ENCODE data around the gene SGF29. TPM values are rescaled to one million over a fixed set of nuclear protein-coding genes. Genes with fewer than 3 reads are reported as not detected.
"Not testable (repeated sequence)": the region's sequence is repeated elsewhere in the genome, so short reads cannot be mapped to it uniquely, and the experiment has no call there.

SGF29 gene
- total RNA-seq, 1 experiment from 2014 or later: 4.7 TPM

- H3K4me3 ChIP-seq, H3K27me3 ChIP-seq, DNase-seq, H3K36me3 ChIP-seq, H3K9me3 ChIP-seq: not testable (repeated sequence)
These were observed 86.2 kb downstream of the SGF29 start for GRCh38 chr16:28639959-28640358.

Other genes with a start within 250 kb of the SGF29 start
- not detected in 2 replicates for gene NPIPB6, start 190.4 kb upstream of the SGF29 start, total RNA-seq (2014; rRNA removed; shearing (Covaris generic); ENCODE audit: low replicate concordance)
- 243 and 291 TPM in 2 replicates for gene EIF3CL, start 150.1 kb upstream of the SGF29 start, total RNA-seq (2014; rRNA removed; shearing (Covaris generic); ENCODE audit: low replicate concordance)
- not detected in 2 replicates for gene NPIPB7, start 81.6 kb upstream of the SGF29 start, total RNA-seq (2014; rRNA removed; shearing (Covaris generic); ENCODE audit: low replicate concordance)
- gene CLN3, start 61.8 kb upstream of the SGF29 start, total RNA-seq (2014; rRNA removed; shearing (Covaris generic); ENCODE audit: low replicate concordance): 11.9 and 27.5 TPM in 2 replicates
- not detected in 2 replicates for gene APOBR, start 59.3 kb upstream of the SGF29 start, total RNA-seq (2014; rRNA removed; shearing (Covaris generic); ENCODE audit: low replicate concordance)
- not detected in 2 replicates for gene IL27, start 47.1 kb upstream of the SGF29 start, total RNA-seq (2014; rRNA removed; shearing (Covaris generic); ENCODE audit: low replicate concordance)
- gene NUPR1, start 14.9 kb upstream of the SGF29 start, total RNA-seq (2014; rRNA removed; shearing (Covaris generic); ENCODE audit: low replicate concordance): 38.1 and 78.4 TPM in 2 replicates
- gene SULT1A2, start 43.1 kb downstream of the SGF29 start, total RNA-seq (2014; rRNA removed; shearing (Covaris generic); ENCODE audit: low replicate concordance): not detected in 2 replicates
- 0.12 and 2.3 TPM in 2 replicates for gene SULT1A1, start 56.1 kb downstream of the SGF29 start, total RNA-seq (2014; rRNA removed; shearing (Covaris generic); ENCODE audit: low replicate concordance)
- gene NPIPB8, start 84.1 kb downstream of the SGF29 start, total RNA-seq (2014; rRNA removed; shearing (Covaris generic); ENCODE audit: low replicate concordance): not detected in 2 replicates
- 471 and 698 TPM in 2 replicates for gene EIF3C, start 157.5 kb downstream of the SGF29 start, total RNA-seq (2014; rRNA removed; shearing (Covaris generic); ENCODE audit: low replicate concordance)
- gene NPIPB9, start 197.9 kb downstream of the SGF29 start, total RNA-seq (2014; rRNA removed; shearing (Covaris generic); ENCODE audit: low replicate concordance): 0.46 TPM in 1 of 2 replicates, not detected in the other

Measured in MG63 (cell line).